Gastrocnemius medialis (tissue), 4 donors: ENCODE measurements around the gene RLN3.

ENCODE experiments used
- CTCF ChIP-seq, 5 experiments: fragments of 450-650 bp in 3 of 5; fragments of 200-600 bp in 2 of 5; sonication (generic) in 2 of 5; IDR thresholded peaks in 4 of 5; conservative IDR thresholded peaks in 1 of 5; 1 replicate in 4 of 5; 2 replicates in 1 of 5; pipeline ENCODE4 v1.5.1; 2016 to 2019; ENCODE audit warnings: antibody characterized with exemption in 5 of 5, mild to moderate bottlenecking in 3 of 5, moderate library complexity in 3 of 5
- POLR2A ChIP-seq, 2 donors: fragments of 450-650 bp; IDR thresholded peaks; one replicate each; pipeline ENCODE4 v1.6.1; 2017; ENCODE audit warnings: antibody characterized with exemption in 2 of 2, mild to moderate bottlenecking in 2 of 2, moderate library complexity in 2 of 2

DNA sequence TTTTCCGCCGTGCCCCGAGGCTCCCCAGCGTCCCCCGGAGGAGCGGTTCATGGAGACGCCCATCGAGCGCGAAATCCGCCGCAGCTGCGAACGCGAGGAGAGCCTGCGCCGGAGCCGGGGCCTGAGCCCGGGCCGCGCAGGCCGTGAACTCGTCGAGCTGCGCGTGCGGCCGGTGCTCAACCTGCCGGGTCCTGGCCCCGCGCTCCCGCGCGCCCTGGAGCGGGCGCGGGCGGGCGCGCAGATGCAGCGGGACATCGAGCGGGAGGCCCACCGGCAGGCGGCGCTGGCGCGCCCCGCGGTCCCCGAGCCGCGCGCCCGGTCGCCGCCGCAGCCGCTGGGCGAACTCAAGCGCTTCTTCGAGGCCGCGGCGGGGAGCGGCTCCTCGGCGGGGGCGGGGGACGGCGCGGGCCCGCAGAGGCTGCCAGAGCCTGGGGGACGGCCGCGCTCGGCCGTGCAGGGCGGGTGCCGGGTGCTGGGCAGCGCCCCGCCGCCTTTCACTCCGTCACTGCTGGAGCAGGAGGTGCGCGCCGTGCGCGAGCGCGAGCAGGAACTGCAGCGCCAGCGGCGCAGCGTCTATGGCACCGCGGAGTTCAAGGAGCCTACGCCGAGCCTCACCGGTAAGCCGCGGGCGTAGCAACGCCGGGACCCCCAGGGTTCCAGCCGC lies 45.4 kb downstream of the RLN3 start:
- TF ChIP-seq CTCF (IDR thresholded peaks at IDR 0.05 in 4 of 5, conservative IDR thresholded peaks at IDR 0.05 in 1 of 5), result peak in 4 of 5 experiments; percentile 83 to 96 (median 92)
- peak; percentile 19 to 60 for TF ChIP-seq POLR2A (IDR thresholded peaks at IDR 0.05)
